ENCODE results near the gene LRRN2. TPM values are rescaled to one million over a fixed set of nuclear protein-coding genes. Genes with fewer than 3 reads are reported as not detected.

The LRRN2 gene
- total and polyA plus RNA-seq, 9 of the 15 experiments (the other 6 are each of a cell fraction or from before 2014, with no cell fraction given), result 0.05 TPM; not detected in 8

GRCh38 chr1:204624631-204625216 lies 60.8 kb downstream of the LRRN2 start (continued):
- TF ChIP-seq MYC (IDR thresholded peaks at IDR 0.05; ENCODE audit: low read depth, low read length), result no peak
- TF ChIP-seq MYC (CRISPR knock-in tag; IDR thresholded peaks at IDR 0.05; ENCODE audit: borderline replicate concordance, low read depth), result no peak
- TF ChIP-seq, protein P1, sequence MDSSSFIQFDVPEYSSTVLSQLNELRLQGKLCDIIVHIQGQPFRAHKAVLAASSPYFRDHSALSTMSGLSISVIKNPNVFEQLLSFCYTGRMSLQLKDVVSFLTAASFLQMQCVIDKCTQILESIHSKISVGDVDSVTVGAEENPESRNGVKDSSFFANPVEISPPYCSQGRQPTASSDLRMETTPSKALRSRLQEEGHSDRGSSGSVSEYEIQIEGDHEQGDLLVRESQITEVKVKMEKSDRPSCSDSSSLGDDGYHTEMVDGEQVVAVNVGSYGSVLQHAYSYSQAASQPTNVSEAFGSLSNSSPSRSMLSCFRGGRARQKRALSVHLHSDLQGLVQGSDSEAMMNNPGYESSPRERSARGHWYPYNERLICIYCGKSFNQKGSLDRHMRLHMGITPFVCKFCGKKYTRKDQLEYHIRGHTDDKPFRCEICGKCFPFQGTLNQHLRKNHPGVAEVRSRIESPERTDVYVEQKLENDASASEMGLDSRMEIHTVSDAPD (CRISPR knock-in tag; IDR thresholded peaks at IDR 0.05), result no peak
- TF ChIP-seq CHD7 (IDR thresholded peaks at IDR 0.05; ENCODE audit: low read depth, low read length), result no peak
- TF ChIP-seq ZKSCAN3 (CRISPR knock-in tag; IDR thresholded peaks at IDR 0.05), result no peak
- TF ChIP-seq ZNF217 (CRISPR knock-in tag; IDR thresholded peaks at IDR 0.05), result no peak
- no peak for TF ChIP-seq GABPA (tag; conservative IDR thresholded peaks at IDR 0.05; ENCODE audit: low read depth)
- no peak for TF ChIP-seq MLX (CRISPR knock-in tag; conservative IDR thresholded peaks at IDR 0.05)
- no peak for TF ChIP-seq TGIF2 (CRISPR knock-in tag; IDR thresholded peaks at IDR 0.05)
- TF ChIP-seq EP300 (IDR thresholded peaks at IDR 0.05; ENCODE audit: low read length), result peak; percentile 70
- no peak for TF ChIP-seq ZNF282 (CRISPR knock-in tag; IDR thresholded peaks at IDR 0.05)
- TF ChIP-seq SRSF7 (optimal IDR thresholded peaks at IDR 0.05; ENCODE audit: low read depth, low read length), result no peak
- TF ChIP-seq ZBTB7A (IDR thresholded peaks at IDR 0.05; ENCODE audit: borderline replicate concordance, control insufficient read depth, low read depth, low read length), result peak; percentile 48; the same call in 1 of the 2 replicates
- no peak for TF ChIP-seq ZBTB1 (CRISPR knock-in tag; IDR thresholded peaks at IDR 0.05; ENCODE audit: borderline replicate concordance, low read depth)
- TF ChIP-seq ZNF57 (CRISPR knock-in tag; IDR thresholded peaks at IDR 0.05), result no peak

Data from K562 (cell line).